IPS-NIHi7 (cell line): ENCODE results near the gene LDLRAD4.

Experiments used
- DNase-seq: peaks from one replicate; pipeline ENCODE4 v3.0.0; 2012; ENCODE audit warnings: mixed read lengths; ENCODE audit errors: extremely low spot score

The LDLRAD4 gene

DNA sequence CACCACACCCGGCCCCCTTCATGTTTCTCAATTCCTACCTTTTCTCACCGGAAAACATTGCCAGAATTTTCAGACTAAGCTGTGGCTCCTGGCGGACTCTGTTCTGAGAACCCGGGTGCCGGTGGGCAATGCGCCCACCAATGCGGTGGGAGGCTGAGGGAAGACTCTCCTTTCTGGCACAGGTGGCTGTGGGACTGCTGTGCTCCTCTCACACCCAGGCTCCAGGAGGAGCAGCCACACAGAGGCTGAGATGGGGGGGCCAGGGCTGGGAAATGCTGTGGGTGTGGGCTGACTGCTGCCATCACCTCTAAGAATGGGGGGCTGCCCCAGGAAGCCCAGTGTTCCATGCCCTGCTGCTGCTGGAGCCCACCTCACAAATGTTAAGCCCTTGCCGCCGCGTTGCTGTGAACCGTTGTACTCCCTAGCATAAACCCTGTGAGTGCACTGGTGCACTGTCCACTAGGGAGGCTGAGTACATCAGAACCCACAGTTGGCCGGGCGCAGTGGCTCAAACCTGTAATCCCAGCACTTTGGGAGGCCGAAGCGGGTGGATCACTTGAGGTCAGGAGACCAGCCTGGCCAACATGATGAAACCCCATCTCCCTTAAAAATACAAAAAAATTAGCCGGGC lies 152.6 kb downstream of the LDLRAD4 start:
- no peak for DNase-seq

DNA sequence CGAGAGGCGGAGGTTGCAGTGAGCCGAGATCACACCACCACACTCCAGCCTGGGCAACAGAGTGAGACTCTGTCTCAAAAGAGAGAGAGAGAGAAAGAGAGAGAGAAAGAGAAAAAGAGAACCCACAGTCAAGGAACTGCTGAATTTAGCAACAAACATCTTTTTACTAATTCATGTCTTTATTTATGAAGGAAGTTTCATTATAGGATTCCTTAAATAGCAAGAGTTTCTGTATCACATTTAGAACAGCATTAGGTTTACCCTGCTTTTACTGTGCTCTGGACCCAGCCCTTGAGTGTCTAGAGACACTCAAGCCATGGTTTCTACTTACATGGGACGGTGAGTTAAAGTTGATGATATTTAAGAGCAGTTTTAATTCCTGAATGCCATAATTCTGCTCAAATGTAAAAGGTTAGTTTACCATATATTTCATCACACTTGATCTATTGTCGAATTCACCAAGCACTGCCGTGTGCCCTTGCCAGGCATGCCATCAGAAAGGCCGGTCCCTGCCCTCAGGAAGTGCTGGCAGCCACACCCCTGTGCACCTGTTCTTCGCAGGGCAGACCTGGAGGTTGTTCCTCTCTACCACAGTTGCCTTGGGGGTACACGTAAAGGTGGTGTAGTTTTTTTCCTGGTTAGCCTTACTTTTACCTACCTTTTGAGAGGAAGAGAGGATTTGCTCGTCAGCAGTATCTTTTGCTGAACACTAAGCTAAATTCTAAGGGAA lies 153.3 kb downstream of the LDLRAD4 start:
- DNase-seq = no peak

DNA sequence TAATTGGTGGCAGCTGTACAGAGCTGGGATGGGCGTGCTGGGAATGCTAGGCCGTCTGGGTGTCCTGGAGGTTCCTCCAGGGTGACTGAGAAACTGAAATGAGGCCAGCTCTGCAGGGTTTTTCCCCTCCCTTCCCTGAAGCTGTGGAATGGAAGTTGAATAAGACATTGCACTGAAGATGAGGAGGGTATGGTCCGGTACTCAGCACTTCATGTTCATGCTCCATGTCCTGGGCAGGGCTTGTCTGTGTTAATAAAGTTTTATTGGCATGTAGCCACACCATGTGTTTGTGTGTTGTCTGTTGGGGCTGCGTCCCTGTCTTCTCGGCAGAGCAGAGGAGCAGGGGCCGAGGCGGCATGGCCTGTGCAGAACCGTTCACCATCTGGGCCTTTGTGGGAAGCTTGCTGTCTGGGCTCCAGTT lies 154.0 kb downstream of the LDLRAD4 start:
- no peak for DNase-seq

DNA sequence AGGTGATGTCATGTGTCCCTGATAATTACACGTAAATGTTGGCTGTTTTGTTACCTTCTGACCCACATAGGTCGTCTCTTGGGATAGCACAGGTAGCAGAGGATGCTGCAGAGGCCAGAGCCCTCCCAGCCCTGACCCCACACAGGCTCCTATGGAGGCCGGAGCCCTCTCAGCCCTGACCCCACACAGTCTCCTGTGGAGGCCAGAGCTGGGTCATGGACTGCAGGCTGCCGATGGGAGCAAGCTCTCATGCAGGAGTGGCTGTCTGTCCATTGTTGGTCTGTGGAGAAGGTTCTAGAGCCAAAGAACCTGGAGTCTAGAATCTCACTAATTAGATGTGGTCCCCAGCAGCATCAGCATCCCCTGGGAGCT lies 155.5 kb downstream of the LDLRAD4 start:
- no peak for DNase-seq

DNA sequence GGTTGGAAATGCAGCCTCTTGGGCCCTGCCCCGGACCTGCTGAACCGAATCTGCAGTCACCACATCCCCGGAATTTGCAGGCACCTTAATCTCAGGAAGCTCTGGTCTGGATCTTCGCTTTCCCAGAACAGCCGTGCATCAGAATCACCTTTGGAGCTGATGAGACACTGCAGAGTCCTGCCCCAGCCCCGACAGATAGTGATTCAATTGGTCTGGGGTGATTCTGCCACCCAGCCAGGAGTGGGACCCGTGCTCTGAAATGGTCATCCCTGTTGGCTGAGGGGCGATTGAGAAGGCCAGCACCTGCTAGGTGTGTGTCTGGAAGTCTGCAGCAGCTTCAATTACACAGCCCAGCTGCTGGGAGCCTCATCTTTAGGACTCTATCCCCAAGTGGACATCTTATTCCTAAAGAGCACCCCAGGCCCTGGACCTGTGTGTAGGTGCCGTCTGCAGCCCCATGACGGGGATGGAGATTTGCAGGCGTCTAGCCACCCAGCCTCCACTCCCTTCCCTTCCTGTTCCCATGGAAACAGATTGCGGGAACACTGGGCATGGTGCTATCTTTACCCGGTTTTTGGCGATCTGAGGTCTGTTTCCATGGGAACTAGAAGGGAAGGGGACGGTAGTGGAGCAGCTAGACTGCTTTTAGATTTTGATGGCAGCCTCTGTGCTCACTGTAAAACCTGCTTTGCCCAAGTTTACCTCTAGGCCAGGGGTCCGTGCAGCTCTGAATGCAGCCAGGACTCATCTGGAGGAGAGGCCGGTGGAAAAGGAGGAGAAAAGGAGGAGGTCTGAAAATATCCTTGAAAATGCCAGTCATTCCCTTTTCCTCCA lies 156.1 kb downstream of the LDLRAD4 start:
- DNase-seq = no peak

DNA sequence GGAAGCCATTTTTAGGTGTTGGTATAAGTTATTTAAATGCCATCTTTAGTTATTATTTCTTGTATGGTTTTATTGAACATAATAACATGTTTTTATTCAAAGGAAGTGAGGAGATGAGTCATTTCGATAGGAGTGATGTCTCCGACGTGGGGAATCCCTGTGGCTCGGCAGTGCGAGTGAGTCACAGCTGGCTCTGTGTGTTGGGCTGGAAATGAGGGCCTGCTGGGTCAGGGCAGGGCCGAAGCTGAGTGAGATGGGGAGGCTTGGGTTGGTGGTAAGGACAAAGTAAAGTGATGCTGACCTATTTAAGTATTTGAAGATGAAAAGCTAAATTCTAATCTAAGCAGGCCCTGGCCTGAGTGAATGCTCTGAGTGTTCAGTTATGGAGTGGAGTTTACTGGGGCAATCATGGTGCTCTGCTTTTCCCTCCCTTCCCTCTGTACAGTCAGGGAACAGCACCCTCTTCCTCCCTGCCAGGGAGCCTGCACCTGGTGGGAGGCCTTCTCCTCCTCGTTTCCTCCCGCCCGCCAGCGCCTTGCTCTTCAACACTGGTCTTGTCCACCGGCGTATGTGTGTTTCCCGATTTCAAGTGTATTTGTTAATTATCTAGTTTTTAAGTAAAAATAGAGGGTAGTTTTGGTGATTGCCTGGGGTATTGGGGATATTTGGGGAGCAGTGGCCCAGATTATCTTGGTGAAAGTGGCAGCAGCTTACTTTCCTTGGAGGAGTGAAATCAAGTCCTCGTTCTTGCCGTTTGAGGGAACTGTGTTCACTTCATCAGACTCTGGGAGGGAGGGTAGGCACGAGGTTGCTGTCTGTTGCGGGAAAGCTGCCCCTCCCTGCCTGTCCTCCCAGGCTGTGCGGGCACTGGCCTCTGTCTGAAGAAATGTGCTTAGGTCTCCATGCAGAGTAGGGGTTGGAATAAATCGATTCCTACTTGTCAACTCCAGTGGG lies 157.0 kb downstream of the LDLRAD4 start:
- DNase-seq = peak; percentile 59

DNA sequence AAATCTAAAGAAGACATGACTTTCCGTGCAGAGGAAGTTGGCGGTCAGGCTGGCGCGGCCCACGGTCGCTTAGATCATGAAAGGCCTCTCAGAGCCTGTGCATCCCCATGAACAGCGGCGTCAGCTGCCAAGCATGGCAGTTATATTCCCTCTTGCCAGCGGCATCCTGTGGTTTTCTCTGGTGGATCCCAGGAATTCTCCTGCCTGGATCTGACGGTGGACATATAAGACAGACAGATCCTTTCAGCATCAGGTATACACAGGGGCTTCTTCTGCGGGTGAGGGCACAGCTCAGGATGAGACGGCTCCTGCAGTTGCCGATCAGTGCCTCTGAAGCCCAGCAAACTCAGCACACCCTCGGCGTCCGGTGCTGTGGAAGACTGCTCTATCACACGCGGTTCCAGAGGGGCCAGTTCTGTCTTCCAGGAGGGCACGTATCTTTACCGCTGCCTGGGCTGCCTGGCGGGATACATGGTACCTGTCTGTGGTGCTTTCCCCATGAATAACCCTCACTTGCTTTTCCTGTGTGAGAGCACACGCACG lies 157.8 kb downstream of the LDLRAD4 start:
- DNase-seq = no peak

DNA sequence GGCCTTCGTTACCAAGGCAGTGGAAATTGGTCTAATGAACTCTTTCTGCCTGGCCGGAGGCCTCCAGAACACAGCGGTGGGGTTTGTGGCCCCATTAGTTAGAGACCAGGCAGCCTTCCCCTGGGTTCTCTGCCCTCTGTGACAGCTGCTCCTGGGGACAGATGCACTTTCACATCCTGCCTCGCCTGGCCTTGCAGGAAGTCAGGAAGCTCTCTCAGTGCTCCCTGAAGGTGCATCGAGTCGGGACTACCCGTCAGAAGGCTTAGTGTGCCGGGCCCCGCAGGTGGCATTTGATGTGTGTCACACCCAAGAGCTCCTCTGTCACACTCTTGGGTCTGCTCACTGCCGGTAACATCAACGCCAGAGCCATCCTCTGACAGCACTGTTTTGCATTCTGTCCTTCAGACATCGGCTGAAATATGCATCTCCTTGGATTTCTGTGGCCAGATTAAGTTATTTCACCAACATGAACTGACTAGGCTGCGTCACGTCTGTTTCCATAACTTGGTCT lies 158.3 kb downstream of the LDLRAD4 start:
- no peak for DNase-seq

DNA sequence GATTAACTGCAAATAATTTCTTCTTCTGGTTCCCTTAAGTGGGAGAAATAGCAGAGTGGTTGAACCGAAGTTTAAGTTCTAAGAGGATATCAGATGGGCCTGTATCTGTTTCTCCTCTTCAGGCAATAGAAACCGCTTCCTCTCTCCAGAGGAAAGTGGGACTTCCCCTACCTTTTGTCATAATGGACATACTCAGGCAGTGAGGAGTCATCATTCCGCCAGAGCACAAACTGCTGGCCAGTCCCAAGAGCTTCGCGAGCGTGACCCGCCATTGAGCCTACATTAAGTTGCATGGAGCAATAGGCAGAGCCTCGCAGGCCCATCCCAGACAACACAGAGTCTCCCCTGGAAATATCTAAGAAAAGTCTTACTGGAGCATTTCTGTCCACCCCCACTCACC lies 158.9 kb downstream of the LDLRAD4 start:
- DNase-seq = no peak

DNA sequence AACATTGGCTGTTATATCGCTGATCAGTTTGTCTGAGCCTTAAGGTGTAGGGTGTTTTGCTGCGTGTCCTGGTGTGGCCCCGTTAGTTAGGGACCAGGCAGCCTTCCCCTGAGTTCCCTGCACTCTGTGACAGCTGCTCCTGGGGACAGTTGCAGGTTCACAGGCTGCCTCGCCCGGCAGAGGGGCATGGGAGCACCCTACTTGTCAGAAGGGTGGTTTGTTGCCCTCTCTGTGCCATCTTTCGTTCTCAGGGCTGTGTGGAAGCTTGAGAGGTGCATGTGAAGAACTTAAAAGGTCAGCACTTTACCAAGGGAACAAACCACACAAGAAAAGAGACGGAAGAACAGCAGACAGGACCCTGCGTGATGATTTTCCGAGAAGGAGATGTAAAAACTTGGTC lies 159.6 kb downstream of the LDLRAD4 start:
- no peak for DNase-seq

DNA sequence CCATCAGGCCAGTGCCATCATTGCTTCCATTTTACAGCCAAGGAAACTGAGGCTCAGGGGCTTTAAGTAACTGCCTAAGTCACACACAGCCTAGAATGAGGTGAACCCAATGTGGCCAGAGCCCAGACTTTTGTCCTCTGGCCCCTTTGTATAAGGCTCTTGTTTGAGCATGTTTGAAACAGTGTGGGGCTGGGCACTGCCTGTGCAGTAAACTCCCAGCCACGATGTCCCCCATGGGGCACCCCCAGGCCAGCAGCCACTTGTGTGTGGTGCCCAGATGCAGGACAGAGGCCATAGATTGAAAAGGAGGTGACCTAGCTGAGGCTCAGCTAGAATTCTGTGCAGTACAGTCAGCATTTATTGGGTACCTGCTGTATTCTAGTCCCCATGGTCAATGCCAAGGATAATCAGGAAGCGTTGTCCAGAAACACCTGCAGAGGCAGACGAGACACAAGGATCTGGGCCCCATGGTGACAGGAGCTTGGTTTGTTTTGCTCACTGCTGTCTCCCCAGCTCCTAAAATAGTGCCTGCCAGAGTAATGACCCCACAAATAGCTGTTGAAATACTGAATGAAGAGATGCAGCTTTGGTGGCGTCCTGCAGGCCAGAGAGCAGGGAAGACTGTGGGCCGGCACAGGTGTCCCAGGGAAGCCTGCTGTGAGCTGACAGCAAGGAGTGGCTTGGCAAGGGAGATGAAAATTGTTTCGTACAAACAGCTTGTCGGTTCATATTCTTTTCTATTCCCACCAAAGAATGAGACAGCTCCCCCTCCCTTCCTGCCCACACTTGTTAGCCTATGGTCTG lies 160.7 kb downstream of the LDLRAD4 start:
- DNase-seq = no peak

DNA sequence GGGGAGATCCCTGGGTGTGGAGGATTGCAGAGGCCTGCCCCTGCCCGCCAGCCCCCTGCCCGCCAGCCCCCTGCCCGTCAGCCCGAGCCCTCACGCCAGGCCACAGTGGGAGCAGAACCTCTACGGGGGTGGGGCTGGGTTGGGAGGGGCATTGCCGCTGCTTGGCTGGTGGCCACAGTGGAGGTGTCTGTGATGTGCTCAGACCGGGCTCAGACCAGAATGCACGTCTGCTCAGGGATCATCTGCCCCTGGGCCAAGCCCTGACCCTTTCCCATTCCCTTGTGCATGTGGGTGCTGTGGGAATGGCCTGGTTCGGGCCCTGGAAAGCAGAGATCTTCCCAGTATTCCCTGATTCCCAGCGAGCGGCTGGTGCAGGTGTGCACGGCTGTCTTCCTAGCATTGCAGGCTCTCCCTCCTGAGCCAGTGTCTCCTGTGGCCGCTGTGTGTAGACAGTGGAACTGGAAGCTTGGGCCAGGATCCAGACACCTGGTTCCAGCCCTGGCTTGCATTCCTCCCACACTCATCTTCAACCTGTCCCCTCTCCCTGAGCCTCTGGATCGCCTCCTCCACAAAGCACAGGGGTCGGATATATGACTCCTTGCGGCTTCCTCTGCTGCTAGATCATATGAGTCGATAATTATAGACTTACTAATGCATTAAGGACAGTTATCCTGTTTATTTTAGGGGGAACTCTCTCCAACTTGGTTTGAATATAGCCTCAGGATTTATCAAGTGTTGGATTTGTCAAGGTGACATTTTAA lies 161.6 kb downstream of the LDLRAD4 start:
- DNase-seq = no peak

DNA sequence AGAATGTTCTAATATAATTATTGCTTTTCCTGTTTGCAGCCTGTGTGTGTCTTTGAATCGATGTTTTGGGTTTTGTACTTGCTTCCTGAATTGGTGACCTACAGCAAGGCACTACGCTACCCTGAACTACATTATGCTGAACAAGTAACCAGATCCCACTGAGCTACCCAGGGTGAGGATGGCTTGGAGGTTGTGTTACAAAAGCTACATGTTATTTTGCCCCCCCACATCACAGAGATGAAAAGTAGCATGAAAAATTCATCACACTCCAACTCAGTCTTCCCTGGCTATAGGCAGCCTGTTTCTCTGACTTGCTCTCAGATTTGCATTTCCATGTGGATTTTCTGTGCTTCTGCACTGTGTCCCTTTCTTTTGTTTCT lies 162.1 kb downstream of the LDLRAD4 start:
- no peak for DNase-seq

DNA sequence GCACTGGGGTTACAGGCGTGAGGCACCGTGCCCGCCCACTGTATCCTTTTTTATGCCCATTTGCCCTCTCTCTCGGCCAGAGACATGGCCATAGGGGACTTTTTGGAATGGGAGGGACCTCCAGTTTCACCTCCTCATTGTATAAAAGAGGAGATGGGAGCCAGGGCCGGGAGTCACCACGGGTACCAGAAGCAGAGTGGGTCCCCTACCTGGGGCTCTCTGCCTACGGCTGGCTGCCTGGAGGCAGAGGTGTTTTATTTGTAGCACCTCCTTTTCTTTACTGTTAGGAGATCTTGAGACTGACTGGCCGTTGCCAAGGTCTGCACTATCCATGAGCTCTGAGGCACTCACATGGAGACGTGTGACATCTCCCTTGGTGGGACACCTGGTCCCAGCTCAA lies 162.8 kb downstream of the LDLRAD4 start:
- DNase-seq = no peak

DNA sequence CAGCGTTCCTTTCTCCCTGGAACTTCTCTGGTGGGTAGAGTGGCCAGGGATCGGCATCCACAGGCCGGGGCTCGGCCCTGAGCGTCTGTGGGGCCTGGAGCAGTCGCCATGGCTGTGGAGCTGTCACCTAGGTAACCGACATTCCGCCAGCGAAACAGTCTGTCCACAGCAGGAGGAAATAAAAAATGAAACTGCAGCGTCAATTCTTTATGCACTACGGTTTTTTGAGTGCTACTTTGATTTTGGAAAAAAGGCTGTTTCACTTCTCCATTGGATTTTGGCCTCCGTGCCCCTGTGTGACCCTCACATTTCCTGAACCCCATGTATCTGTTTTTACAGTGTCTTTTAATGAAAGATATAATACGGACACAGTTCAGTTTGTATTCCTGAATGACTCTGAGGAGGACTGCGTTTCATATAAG lies 163.4 kb downstream of the LDLRAD4 start:
- DNase-seq = no peak

DNA sequence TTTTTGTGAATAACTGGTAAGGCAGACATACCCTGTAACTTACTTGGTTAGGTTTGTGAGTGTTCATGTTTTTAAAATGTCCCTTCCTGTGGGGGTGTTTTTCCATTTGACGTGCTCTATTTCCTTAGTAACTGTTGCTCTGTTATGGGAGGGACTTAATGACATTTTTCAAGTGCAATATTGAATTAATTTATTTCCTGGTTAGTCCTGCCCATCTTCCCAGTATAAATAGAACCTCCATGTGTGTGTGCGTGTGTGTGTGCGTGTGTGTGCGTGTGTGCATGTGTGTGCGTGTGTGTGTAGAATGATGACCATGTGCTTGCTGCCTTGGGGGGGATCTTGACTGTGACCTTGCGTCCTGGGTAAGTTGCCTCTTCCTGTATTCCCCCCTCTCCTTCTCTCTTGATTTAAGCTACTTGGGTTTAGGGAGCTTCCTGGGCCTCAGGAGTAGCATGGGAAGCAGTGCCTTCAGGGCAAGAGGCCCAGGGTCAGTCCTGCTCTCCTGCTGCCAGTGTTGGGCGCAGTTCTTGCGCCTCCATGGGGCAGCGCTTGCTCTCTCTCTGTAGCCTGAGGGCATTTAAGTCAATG lies 163.9 kb downstream of the LDLRAD4 start:
- no peak for DNase-seq

DNA sequence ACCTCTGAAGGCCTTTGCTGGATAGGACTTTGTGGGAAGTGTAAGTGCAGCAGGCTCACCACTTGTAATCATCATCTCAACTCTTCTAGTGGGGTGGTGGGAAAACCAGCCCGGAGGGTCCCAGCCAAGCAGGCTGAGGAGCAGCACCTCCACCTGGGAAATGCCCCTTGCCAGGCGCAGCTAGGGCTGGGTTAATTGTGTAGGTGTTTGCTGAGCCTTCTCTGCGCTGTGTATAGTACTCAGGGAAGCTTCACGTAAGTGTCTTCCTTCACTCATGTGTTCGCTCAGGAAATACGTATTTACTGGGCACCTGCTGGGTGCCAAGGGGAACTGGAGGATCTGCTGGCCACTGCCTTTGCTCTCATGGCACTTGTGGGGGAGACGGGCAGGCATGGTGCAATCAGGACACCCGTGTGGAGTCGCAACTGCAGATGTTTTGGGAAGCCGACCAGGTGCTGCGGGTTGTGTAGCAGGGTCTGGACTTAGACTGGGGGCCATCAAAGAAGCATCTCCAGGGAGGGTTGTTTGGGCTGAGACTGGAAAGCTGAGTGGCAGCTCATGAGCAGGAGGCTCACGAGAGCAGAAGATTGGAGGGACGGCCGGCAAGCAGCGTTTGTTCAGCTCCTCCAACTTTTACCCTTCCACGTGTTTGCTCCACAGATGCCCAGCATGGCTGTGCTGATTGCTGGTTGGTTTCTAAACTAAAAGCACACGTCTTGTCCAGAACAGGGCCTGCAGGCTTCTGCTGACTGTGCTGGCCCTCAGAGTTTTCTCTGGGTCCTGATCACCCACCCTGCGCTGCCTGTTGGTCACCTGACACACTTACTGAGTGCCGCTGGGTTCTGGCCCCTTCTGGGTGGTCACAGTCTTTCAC lies 164.6 kb downstream of the LDLRAD4 start:
- no peak for DNase-seq
